ENCODE results near the gene FCHSD2.

GRCh38 chr11:72925656-72926055 is 216.5 kb downstream of the FCHSD2 start:
- TF ChIP-seq POLR2A (IDR thresholded peaks at IDR 0.05; ENCODE audit: control extremely low read depth in 1 of 2, low read depth in 2 of 2, low read length in 2 of 2) (no peak), RAD21 (IDR thresholded peaks at IDR 0.05 in 1 of 2, conservative IDR thresholded peaks at IDR 0.05 in 1 of 2; ENCODE audit: low read depth in 2 of 2, low read length in 2 of 2) (no peak), BRCA1 (IDR thresholded peaks at IDR 0.05; ENCODE audit: low read depth, low read length) (no peak), CEBPB (IDR thresholded peaks at IDR 0.05; ENCODE audit: low read depth, low read length) (no peak), CTCF (IDR thresholded peaks at IDR 0.05; ENCODE audit: control extremely low read depth in 1 of 3, insufficient read depth in 1 of 3, low read depth in 1 of 3, low read length in 3 of 3) (no peak), JUN (IDR thresholded peaks at IDR 0.05; ENCODE audit: low read depth, low read length) (no peak), EP300 (IDR thresholded peaks at IDR 0.05; ENCODE audit: borderline replicate concordance in 1 of 2, low read depth in 2 of 2, low read length in 2 of 2) (no peak), SP2 (IDR thresholded peaks at IDR 0.05; ENCODE audit: low read length) (no peak), SIN3A (conservative IDR thresholded peaks at IDR 0.05 in 1 of 2, IDR thresholded peaks at IDR 0.05 in 1 of 2; ENCODE audit: low read depth in 1 of 2, low read length in 2 of 2) (no peak), FOSL1 (IDR thresholded peaks at IDR 0.05; ENCODE audit: insufficient read depth, low read depth, low read length) (no peak)
